ENCODE measurements around the gene CNGA3.

GRCh38 chr2:98297817-98298682, 48.2 kb upstream of the CNGA3 start:
- TF ChIP-seq ZNF776 (tag by site-specific recombination; IDR thresholded peaks at IDR 0.05; ENCODE audit: borderline replicate concordance) (no peak), ZEB2 (tag by site-specific recombination; IDR thresholded peaks at IDR 0.05) (no peak), ZNF133 (tag by site-specific recombination; IDR thresholded peaks at IDR 0.05) (no peak), ZNF530 (tag by site-specific recombination; IDR thresholded peaks at IDR 0.05; ENCODE audit: low read depth) (no peak), ZNF76 (tag by site-specific recombination; IDR thresholded peaks at IDR 0.05; ENCODE audit: borderline replicate concordance, low read depth) (no peak), ZNF169 (tag by site-specific recombination; IDR thresholded peaks at IDR 0.05) (no peak), ZNF677 (tag by site-specific recombination; IDR thresholded peaks at IDR 0.05) (no peak), ZBTB10 (tag by site-specific recombination; IDR thresholded peaks at IDR 0.05) (no peak), KLF8 (tag by site-specific recombination; IDR thresholded peaks at IDR 0.05) (no peak)
- TF ChIP-seq, protein P1, sequence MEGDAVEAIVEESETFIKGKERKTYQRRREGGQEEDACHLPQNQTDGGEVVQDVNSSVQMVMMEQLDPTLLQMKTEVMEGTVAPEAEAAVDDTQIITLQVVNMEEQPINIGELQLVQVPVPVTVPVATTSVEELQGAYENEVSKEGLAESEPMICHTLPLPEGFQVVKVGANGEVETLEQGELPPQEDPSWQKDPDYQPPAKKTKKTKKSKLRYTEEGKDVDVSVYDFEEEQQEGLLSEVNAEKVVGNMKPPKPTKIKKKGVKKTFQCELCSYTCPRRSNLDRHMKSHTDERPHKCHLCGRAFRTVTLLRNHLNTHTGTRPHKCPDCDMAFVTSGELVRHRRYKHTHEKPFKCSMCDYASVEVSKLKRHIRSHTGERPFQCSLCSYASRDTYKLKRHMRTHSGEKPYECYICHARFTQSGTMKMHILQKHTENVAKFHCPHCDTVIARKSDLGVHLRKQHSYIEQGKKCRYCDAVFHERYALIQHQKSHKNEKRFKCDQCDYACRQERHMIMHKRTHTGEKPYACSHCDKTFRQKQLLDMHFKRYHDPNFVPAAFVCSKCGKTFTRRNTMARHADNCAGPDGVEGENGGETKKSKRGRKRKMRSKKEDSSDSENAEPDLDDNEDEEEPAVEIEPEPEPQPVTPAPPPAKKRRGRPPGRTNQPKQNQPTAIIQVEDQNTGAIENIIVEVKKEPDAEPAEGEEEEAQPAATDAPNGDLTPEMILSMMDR (tag by site-specific recombination; IDR thresholded peaks at IDR 0.05): no peak
